Mesendoderm (in vitro differentiated cells): Measurements from ENCODE around the gene KANSL1L.
A peak's percentile ranks its signal among the peaks of the same experiment; 100 is the strongest.
"Not testable (repeated sequence)": the region's sequence is repeated elsewhere in the genome, so short reads cannot be mapped to it uniquely, and the experiment has no call there.

Source experiments
- DNase-seq: peaks from one replicate; pipeline ENCODE4 v3.0.0; 2013
- H2AK5ac ChIP-seq: 2 replicates; pipeline ENCODE4 v1.6.1; 2013; ENCODE audit warnings: low read length, inconsistent platforms
- H2BK120ac ChIP-seq: 2 replicates; pipeline ENCODE4 v1.6.1; 2013; ENCODE audit warnings: low read depth, mild to moderate bottlenecking, low read length, moderate library complexity, mixed read lengths
- H2BK15ac ChIP-seq: replicated peaks from 2 replicates; pipeline ENCODE4 v1.6.1; 2013; ENCODE audit warnings: low read depth, mild to moderate bottlenecking, moderate library complexity
- H2BK5ac ChIP-seq: 2 replicates; pipeline ENCODE4 v1.6.1; 2013; ENCODE audit warnings: low read length, inconsistent platforms
- H3K18ac ChIP-seq: 2 replicates; pipeline ENCODE4 v1.6.1; 2013; ENCODE audit warnings: mild to moderate bottlenecking, low read length, mixed read lengths
- H3K23ac ChIP-seq: one replicate; pipeline ENCODE4 v1.6.1; 2013; ENCODE audit warnings: low read length
- H3K27ac ChIP-seq: 2 replicates; pipeline ENCODE4 v1.5.1; 2013; ENCODE audit warnings: low read depth, mild to moderate bottlenecking, inconsistent platforms, low read length, moderate library complexity
- H3K27me3 ChIP-seq: 2 replicates; pipeline ENCODE4 v1.6.1; 2013; ENCODE audit warnings: low read length, control low read depth, mild to moderate bottlenecking, inconsistent platforms; ENCODE audit not compliant: insufficient read depth, poor library complexity
- H3K36me3 ChIP-seq: 2 replicates; pipeline ENCODE4 v1.6.1; 2013; ENCODE audit warnings: low read length, inconsistent platforms; ENCODE audit not compliant: control insufficient read depth, insufficient read depth
- H3K4ac ChIP-seq: one replicate; pipeline ENCODE4 v1.6.1; 2013; ENCODE audit warnings: low read depth, mild to moderate bottlenecking, low read length, moderate library complexity
- H3K4me1 ChIP-seq: 2 replicates; pipeline ENCODE4 v1.6.1; 2013; ENCODE audit warnings: low read depth, low read length, inconsistent platforms; ENCODE audit not compliant: control insufficient read depth
- H3K4me2 ChIP-seq: 2 replicates; pipeline ENCODE4 v1.6.1; 2013; ENCODE audit warnings: low read length
- H3K4me3 ChIP-seq: 2 replicates; pipeline ENCODE4 v1.5.1; 2013; ENCODE audit warnings: mild to moderate bottlenecking, low read length
- H3K56ac ChIP-seq: one replicate; pipeline ENCODE4 v1.6.1; 2013; ENCODE audit warnings: low read length
- H3K79me1 ChIP-seq: 2 replicates; pipeline ENCODE4 v1.6.1; 2013; ENCODE audit warnings: low read length, inconsistent platforms
- H3K79me2 ChIP-seq: 2 replicates; pipeline ENCODE4 v1.6.1; 2013; ENCODE audit warnings: mild to moderate bottlenecking, low read length; ENCODE audit not compliant: control insufficient read depth, insufficient read depth
- H3K9ac ChIP-seq: 2 replicates; pipeline ENCODE4 v1.6.1; 2013; ENCODE audit warnings: low read length, inconsistent platforms
- H4K5ac ChIP-seq: one replicate; pipeline ENCODE4 v1.6.1; 2013; ENCODE audit warnings: low read length
- H4K8ac ChIP-seq: one replicate; pipeline ENCODE4 v1.6.1; 2013; ENCODE audit warnings: low read depth, mild to moderate bottlenecking, control low read depth, low read length, moderate library complexity
- WGBS: extraction: QIAGEN DNeasy Blood & Tissue Kit; methylation state at CpG from one replicate; pipeline ENCODE4 v1.1.7; 2013; ENCODE audit warnings: low lambda C conversion rate, missing lambda C conversion rate; ENCODE audit not compliant: insufficient coverage; ENCODE audit errors: extremely low coverage; 5-methylcytosine and 5-hydroxymethylcytosine counted together

The KANSL1L gene

GRCh38 chr2:210181033-210181605 is 9.9 kb upstream of the KANSL1L start:
- not testable (repeated sequence) for H4K8ac ChIP-seq, H2BK5ac ChIP-seq, H3K56ac ChIP-seq, H3K4me2 ChIP-seq, H4K5ac ChIP-seq, H3K79me2 ChIP-seq, H3K18ac ChIP-seq, H3K4me3 ChIP-seq, H3K4ac ChIP-seq, H3K27ac ChIP-seq, H2BK120ac ChIP-seq, H3K9ac ChIP-seq, H3K36me3 ChIP-seq, H3K23ac ChIP-seq, H3K27me3 ChIP-seq, DNase-seq, H3K79me1 ChIP-seq, H2BK15ac ChIP-seq, H2AK5ac ChIP-seq, H3K4me1 ChIP-seq
- WGBS: no CpG with 5 or more reads among the region's 3 CpGs

GRCh38 chr2:210180477-210180876 is 9.3 kb upstream of the KANSL1L start:
- H3K27ac ChIP-seq: peak overlapping the region; percentile 39
- H3K36me3 ChIP-seq: no peaks in the 10 kb centered on the region
- no peak overlapping the region for H2BK5ac ChIP-seq
- H3K56ac ChIP-seq: no peak overlapping the region
- H2BK15ac ChIP-seq: peak overlapping the region; percentile 88
- H2BK120ac ChIP-seq: peak overlapping the region; percentile 61
- no peak overlapping the region for H4K5ac ChIP-seq
- H3K23ac ChIP-seq: no peak overlapping the region
- no peak overlapping the region for H3K4ac ChIP-seq
- H2AK5ac ChIP-seq: no peak overlapping the region
- H3K27me3 ChIP-seq: no peaks in the 10 kb centered on the region
- no peak overlapping the region for H4K8ac ChIP-seq
- no CpG with 5 or more reads among the region's 1 CpG for WGBS
- H3K18ac ChIP-seq: no peak overlapping the region
- H3K4me3 ChIP-seq: no peak overlapping the region
- no peak overlapping the region for H3K9ac ChIP-seq
- peaks cover 5% of the 10 kb centered on the region for H3K4me1 ChIP-seq
- no peaks in the 10 kb centered on the region for H3K79me2 ChIP-seq
- no peak for DNase-seq
- no peaks in the 10 kb centered on the region for H3K79me1 ChIP-seq
- no peak overlapping the region for H3K4me2 ChIP-seq

DNA sequence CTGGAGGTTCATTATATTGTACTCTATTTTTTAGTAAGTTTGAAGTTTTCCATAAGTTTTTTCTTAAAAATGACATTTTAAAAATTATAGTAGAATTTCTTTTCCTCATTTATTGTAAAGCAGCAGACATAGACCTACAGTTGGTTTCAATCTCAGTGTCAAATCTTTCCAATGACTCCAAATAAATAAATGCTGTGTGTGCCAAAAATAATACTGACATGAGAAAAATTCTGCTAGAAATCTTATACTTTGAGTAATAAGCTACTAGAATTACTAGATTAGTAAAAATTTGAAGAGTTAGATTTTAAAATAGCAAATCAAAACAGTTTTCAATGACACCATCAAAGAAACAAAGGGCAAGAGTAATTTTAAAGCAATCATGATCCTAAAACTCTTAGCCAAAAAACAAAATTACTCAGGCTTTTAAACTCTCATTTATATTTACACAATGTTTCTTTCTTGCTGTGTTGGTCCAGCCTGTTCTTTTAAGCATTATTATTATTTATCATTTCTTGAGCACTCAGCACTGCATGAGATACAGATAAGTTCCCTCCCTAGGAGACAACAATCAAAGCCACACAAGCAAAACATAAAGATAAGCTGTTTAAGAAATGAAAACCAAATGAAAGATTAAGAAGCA is 8.3 kb upstream of the KANSL1L start:
- Histone ChIP-seq H2BK5ac (no peak overlapping the region), H3K4me3 (no peak overlapping the region), H3K4me1 (peaks cover 5% of the 10 kb centered on the region), H3K4me2 (no peak overlapping the region), H2BK120ac (no peak overlapping the region), H3K36me3 (no peaks in the 10 kb centered on the region), H3K27me3 (no peaks in the 10 kb centered on the region), H3K79me1 (no peaks in the 10 kb centered on the region), H2BK15ac (no peak overlapping the region), H4K8ac (no peak overlapping the region), H3K56ac (no peak overlapping the region), H3K23ac (no peak overlapping the region), H2AK5ac (no peak overlapping the region), H3K18ac (no peak overlapping the region), H4K5ac (no peak overlapping the region), H3K9ac (no peak overlapping the region), H3K79me2 (no peaks in the 10 kb centered on the region), H3K4ac (no peak overlapping the region), H3K27ac (no peak overlapping the region)
- DNase-seq: peak; percentile 24

- no peak overlapping the region for H3K4ac ChIP-seq
- H3K27me3 ChIP-seq: no peaks in the 10 kb centered on the region
- no CpG with 5 or more reads among the region's 1 CpG for WGBS
- no peak overlapping the region for H4K8ac ChIP-seq
- H3K27ac ChIP-seq: no peak overlapping the region
- H3K79me2 ChIP-seq: no peaks in the 10 kb centered on the region
- peak overlapping the region; percentile 25 for H2BK5ac ChIP-seq
- H3K4me1 ChIP-seq: peaks cover 5% of the 10 kb centered on the region
- H3K4me2 ChIP-seq: no peak overlapping the region
- H3K9ac ChIP-seq: no peak overlapping the region
- peak overlapping the region; percentile 36 for H2BK15ac ChIP-seq
- no peak overlapping the region for H3K23ac ChIP-seq
- H3K4me3 ChIP-seq: no peak overlapping the region
- H2AK5ac ChIP-seq: no peak overlapping the region
- no peak overlapping the region for H3K18ac ChIP-seq
- no peaks in the 10 kb centered on the region for H3K36me3 ChIP-seq
- H3K56ac ChIP-seq: peak overlapping the region; percentile 64
- no peaks in the 10 kb centered on the region for H3K79me1 ChIP-seq
- H4K5ac ChIP-seq: no peak overlapping the region
- H2BK120ac ChIP-seq: no peak overlapping the region
- peak; percentile 76 for DNase-seq
Measured at GRCh38 chr2:210177769-210178168, 6.6 kb upstream of the KANSL1L start.

DNA sequence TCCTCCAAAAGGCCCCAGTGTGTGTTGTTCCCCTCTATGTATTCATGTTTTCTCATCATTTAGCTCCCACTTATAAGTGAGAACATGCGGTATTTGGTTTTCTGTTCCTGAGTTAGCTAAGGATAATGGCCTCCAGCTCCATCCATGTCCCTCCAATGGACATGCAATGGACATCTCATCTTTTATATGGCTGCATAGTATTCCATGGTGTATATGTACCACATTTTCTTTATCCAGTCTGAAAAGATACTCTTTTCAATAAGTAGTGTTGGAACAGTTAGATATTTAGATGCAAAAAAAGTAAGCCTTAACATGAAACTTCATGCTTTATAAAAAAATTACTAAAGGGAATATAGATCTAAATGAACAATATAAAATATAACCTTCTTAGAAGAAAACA is 5.9 kb upstream of the KANSL1L start:
- H3K27ac ChIP-seq, H2BK15ac ChIP-seq, H2AK5ac ChIP-seq, H2BK5ac ChIP-seq, H3K27me3 ChIP-seq, DNase-seq, H3K4me1 ChIP-seq, H3K9ac ChIP-seq, H3K4me3 ChIP-seq, H4K5ac ChIP-seq, H3K18ac ChIP-seq, H3K79me2 ChIP-seq, H3K36me3 ChIP-seq, H2BK120ac ChIP-seq, H3K56ac ChIP-seq, H4K8ac ChIP-seq, H3K79me1 ChIP-seq, H3K4ac ChIP-seq, H3K23ac ChIP-seq, H3K4me2 ChIP-seq: not testable (repeated sequence)
- WGBS: no CpG with 5 or more reads among the region's 1 CpG

- H2BK15ac ChIP-seq: no peak overlapping the region
Measured at GRCh38 chr2:210174086-210174485, 2.9 kb upstream of the KANSL1L start.

More at GRCh38 chr2:210174086-210174485, 2.9 kb upstream of the KANSL1L start:
- no peak overlapping the region for H3K9ac ChIP-seq
- peaks cover 4% of the 10 kb centered on the region for H3K4me1 ChIP-seq
- no peaks in the 10 kb centered on the region for H3K79me1 ChIP-seq
- H3K23ac ChIP-seq: no peak overlapping the region
- H3K4me3 ChIP-seq: no peak overlapping the region
- no peak overlapping the region for H3K4ac ChIP-seq
- no peak overlapping the region for H2BK120ac ChIP-seq
- H2AK5ac ChIP-seq: no peak overlapping the region
- DNase-seq: no peak
- no peak overlapping the region for H3K56ac ChIP-seq
- H3K79me2 ChIP-seq: no peaks in the 10 kb centered on the region
- no peak overlapping the region for H2BK5ac ChIP-seq
- no peak overlapping the region for H3K4me2 ChIP-seq
- H4K8ac ChIP-seq: no peak overlapping the region
- no peak overlapping the region for H3K18ac ChIP-seq
- H3K27ac ChIP-seq: no peak overlapping the region
- H4K5ac ChIP-seq: no peak overlapping the region
- no peaks in the 10 kb centered on the region for H3K27me3 ChIP-seq
- H3K36me3 ChIP-seq: no peaks in the 10 kb centered on the region
